ENCODE measurements around the gene ZC3H12D.
"Not testable (repeated sequence)": the region's sequence is repeated elsewhere in the genome, so short reads cannot be mapped to it uniquely, and the experiment has no call there.

ZC3H12D gene

GRCh38 chr6:149483334-149483725 lies 1.5 kb downstream of the ZC3H12D start:
- DNase-seq: no peak

GRCh38 chr6:149482545-149483333 lies 2.1 kb downstream of the ZC3H12D start:
- DNase-seq: no peak

GRCh38 chr6:149480502-149481280 lies 4.1 kb downstream of the ZC3H12D start:
- no peak for DNase-seq

GRCh38 chr6:149478631-149479314 lies 6.0 kb downstream of the ZC3H12D start:
- DNase-seq: no peak

- no peak for DNase-seq
Measured at GRCh38 chr6:149477544-149477943, 7.3 kb downstream of the ZC3H12D start.

- DNase-seq: no peak
Measured at GRCh38 chr6:149476789-149477455, 7.9 kb downstream of the ZC3H12D start.

- DNase-seq: no peak
Measured at GRCh38 chr6:149474108-149474935, 10.5 kb downstream of the ZC3H12D start.

GRCh38 chr6:149473080-149474052 lies 11.4 kb downstream of the ZC3H12D start:
- peak; percentile 24 for DNase-seq

- DNase-seq: no peak
Measured at GRCh38 chr6:149472241-149472640, 12.6 kb downstream of the ZC3H12D start.

- DNase-seq: no peak
Measured at GRCh38 chr6:149471801-149472200, 13.0 kb downstream of the ZC3H12D start.

GRCh38 chr6:149470948-149471347 lies 13.9 kb downstream of the ZC3H12D start:
- no peak for DNase-seq

GRCh38 chr6:149468179-149468578 lies 16.6 kb downstream of the ZC3H12D start:
- DNase-seq: no peak

GRCh38 chr6:149467265-149467664 lies 17.5 kb downstream of the ZC3H12D start:
- DNase-seq: no peak

- no peak for DNase-seq
Measured at GRCh38 chr6:149464411-149464810, 20.4 kb downstream of the ZC3H12D start.

GRCh38 chr6:149463781-149464180 lies 21.0 kb downstream of the ZC3H12D start:
- no peak for DNase-seq

- DNase-seq: not testable (repeated sequence)
Measured at GRCh38 chr6:149462712-149463111, 22.1 kb downstream of the ZC3H12D start.

GRCh38 chr6:149461670-149462069 lies 23.1 kb downstream of the ZC3H12D start:
- DNase-seq: no peak

- not testable (repeated sequence) for DNase-seq
Measured at GRCh38 chr6:149460249-149460648, 24.6 kb downstream of the ZC3H12D start.

- no peak for DNase-seq
Measured at GRCh38 chr6:149459761-149460160, 25.1 kb downstream of the ZC3H12D start.

GRCh38 chr6:149458806-149459205 lies 26.0 kb downstream of the ZC3H12D start:
- no peak for DNase-seq

GRCh38 chr6:149458196-149458595 lies 26.6 kb downstream of the ZC3H12D start:
- no peak for DNase-seq

All from DMS79 (cell line).